HuH-7.5 (cell line): ENCODE results near the gene MSH2.

Source experiments
- DNase-seq: peaks from one replicate; pipeline ENCODE4 v3.0.0; 2011; ENCODE audit warnings: low spot score

Gene MSH2

DNA sequence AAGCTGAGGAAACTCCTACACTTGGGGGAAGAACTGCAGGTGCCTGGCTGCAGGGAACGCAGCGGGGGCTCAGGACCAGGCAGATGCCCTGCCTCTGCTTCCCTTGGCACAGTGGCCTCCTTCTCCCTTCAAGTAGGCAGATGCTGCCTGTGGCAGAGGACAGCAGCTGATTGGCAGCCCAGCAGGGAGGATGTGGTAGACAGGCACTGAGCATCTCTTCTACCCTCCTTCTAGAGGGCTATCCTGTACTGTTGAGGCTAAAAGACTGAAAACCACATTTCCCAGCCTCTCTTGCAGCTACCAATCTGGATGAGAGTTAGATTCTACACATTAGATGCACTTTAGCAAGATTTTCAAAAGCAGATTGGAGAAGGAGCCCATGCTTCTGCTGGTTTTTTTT lies 105.7 kb downstream of the MSH2 start:
- no peak for DNase-seq

- no peak for DNase-seq
These were observed 106.3 kb downstream of the MSH2 start for GRCh38 chr2:47509250-47509649.

DNA sequence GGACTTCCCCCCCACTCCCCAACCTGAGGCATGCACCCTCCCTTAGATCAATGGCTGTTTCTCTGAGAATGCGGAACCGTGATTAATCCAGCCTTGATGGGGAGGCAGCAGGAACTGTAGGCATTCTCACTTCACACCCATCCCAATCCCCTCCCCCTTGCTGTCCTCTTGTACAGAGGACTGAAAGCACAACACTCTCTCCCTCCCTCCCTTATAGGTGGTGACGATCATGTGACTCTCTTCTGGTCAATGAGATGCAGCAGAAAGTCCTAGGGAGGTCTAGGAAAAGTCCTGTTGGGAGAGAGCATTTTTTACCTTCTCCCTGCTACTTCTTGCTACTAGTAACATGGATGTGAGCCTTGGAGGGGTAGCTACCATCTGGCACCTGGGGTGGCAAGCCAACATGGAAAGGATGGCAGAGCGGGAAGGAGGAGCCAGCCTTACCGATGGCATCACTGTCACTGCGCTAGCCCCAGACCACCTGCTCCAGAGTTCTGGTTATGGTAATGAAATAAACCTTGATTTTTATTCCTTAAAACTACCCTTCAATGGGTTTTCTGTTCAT lies 106.9 kb downstream of the MSH2 start:
- no peak for DNase-seq

DNA sequence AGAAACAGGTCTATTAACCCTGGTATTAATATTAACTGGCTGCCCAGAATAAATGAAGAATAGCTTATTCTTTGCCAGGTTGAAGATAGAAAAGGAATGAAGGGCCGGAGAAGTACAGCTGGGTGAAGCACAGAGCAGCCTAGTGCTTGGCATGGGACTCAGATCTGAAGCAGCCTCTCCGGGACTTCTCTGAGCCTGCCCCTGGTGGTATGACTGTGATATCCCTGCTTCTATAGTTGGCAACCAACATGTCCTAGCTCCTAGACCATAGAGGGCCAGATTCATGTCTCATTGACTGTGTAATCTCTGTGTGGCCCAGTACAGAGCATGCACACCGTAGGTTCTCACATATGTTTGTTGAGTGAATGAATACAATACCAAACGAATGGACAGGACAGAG lies 107.8 kb downstream of the MSH2 start:
- no peak for DNase-seq

DNA sequence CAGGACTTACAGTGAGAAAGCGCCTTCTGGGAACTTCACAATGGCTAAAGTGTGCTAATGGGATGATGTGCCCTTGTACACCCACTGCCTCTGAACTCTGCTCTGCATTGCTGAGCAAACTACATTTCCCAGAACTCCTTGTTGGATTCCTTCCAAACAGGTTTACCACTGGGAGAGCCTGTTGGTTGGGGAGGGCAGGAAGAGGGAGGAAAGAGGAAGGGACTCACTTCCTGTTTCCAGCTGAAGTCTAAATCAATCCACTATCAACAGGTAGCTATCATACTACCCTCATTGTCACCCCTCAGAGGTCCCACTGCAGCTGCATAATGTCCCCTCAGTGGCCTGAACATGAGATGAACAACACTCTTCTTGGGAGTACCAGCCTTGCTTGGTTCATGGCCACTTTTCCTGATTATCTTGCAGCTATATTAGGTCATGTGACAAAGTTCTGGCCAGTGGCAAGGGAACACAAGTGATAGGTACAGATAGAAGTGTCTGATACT lies 109.7 kb downstream of the MSH2 start:
- no peak for DNase-seq

- no peak for DNase-seq
These were observed 111.1 kb downstream of the MSH2 start for GRCh38 chr2:47513981-47514520.

DNA sequence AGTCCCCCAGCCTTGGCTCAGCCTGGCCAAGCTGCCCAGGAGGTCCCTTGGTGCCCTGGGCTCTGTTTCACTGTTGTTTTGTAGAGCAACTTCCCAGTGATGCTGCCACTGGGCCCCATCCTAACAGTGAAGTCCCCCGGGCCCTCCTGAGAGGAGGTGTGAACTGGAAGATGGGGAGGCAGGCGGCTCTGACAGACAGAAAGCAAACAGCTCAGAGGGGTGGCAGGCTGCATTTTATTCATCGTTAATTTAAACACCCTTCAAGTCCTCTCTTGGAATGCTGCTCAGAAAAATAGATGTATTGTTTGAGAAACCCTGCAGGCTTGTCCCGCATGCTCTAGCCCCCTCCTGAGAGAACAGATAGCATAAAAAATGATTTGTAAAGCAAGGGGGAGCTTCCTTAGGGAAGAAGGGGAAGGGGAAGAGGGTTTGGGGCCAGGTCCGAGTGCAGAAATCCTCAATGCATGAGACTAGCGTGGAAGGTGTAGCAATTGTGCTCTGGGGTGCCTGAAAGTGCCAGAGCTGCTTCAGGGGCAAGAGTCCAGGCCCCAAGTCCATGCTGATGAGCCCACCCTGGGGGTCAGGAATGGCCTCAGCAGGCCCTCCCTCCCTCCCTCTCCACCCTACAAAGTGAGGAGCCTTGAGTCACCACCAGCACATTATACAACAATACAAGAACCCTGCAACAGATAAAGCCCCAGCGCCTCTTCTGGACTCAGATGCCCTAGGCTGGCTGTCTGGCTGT lies 113.6 kb downstream of the MSH2 start:
- DNase-seq, result no peak

DNA sequence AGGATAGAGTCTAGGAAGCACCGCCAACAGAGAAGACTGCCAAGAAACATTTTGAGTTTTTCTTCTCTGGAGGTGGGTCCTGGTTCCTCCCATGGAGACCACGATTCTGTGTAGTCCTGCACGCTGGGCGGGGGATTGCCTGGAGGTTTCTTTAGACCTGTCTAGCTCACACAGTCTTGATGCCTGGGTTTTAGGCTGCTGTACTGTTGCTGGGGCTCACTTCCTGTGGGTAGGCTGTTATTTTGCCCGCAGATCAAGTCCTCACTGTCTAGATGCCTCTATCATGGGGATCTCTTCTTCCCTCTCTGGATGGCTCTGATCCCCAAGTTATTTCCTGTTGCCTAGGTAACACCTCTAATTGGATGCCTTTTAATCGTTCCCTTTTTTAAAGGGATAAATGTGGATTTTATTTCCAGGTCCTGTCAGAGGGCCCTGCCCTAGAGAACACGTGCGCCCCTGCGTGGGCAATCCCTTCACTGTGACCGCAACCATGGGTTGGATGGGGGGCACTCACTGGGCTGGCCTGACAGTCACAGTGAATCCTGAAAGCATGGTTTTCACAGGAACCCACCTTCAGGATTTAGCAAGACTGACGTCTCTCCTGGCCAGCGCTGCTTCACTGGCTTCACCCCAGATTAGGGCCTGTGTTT lies 115.7 kb downstream of the MSH2 start:
- DNase-seq, result no peak

DNA sequence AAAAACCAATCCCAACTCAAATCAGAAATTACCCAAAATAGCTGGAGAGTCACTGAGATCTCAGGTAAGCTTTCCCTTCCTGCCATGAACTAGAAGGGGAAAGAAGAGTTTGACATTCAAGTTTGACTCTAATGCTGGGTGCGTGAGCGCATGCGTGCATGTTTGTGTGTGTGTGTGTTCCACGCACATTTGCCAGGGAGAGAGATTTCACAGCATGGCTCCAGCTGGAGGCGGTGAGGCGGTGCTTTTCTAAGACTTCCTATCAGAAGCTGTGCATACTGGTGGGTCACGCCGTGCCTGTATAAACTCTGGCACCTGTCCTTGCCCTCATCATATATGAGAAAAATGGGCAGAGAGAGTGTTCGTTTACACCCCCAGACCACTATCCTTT lies 116.2 kb downstream of the MSH2 start:
- no peak for DNase-seq

GRCh38 chr2:47519604-47520301 lies 116.8 kb downstream of the MSH2 start:
- DNase-seq, result no peak

- DNase-seq, result no peak
These were observed 117.3 kb downstream of the MSH2 start for GRCh38 chr2:47520302-47520630.

- peak; percentile 40 for DNase-seq
These were observed 118.1 kb downstream of the MSH2 start for GRCh38 chr2:47520825-47521665.

- no peak for DNase-seq
These were observed 118.8 kb downstream of the MSH2 start for GRCh38 chr2:47521666-47522285.

- DNase-seq, result no peak
These were observed 122.2 kb downstream of the MSH2 start for GRCh38 chr2:47525167-47525566.

- DNase-seq, result no peak
These were observed 125.5 kb downstream of the MSH2 start for GRCh38 chr2:47528455-47528854.

- DNase-seq, result no peak
These were observed 125.9 kb downstream of the MSH2 start for GRCh38 chr2:47528874-47529273.

DNA sequence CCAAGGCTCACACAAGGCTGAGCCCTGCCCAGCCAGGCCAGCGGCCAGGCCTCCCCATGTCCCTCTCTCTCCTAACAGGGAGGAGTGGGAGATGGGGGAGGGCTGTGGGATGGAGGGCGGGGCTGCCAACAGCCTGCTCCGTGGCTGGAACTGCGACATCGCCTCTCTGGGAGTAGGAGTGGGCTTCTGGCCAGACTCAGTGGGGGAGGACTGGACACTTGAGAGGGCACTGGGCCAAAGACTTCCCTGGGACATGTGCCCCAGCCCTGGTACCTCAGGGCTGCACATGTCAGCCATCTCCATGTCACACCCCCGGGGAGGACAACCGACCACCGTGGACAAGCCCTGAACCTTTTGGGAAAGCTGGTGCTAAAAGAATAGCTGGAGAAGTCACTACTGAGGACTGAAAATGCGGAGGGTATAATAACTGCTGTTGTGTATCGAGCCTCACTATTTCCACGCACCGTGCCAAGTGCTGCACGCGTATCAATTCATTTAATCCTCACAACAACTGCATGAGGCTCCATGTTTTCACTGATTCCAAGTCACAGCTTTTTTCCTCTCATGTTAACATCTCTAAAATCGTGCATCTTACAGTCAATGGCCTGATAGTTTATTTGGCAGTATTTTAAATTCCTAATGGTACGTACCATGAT lies 127.3 kb downstream of the MSH2 start:
- DNase-seq, result no peak

GRCh38 chr2:47531378-47532042 lies 128.6 kb downstream of the MSH2 start:
- no peak for DNase-seq
